IMR-90 (cell line): ENCODE data around the gene SUV39H2.

Source experiments
- CHD1 ChIP-seq: IDR thresholded peaks from 2 replicates; pipeline ENCODE4 v1.6.1; 2012; ENCODE audit warnings: low read depth, low read length, improper control_type of control experiment
- CTCF ChIP-seq: conservative IDR thresholded peaks from 2 replicates; pipeline ENCODE4 v1.5.1; 2012; ENCODE audit warnings: mild to moderate bottlenecking, low read depth, low read length, improper control_type of control experiment
- ELK1 ChIP-seq: fragments of 150-350 bp; IDR thresholded peaks from 2 replicates; pipeline ENCODE4 v1.6.1; 2016; ENCODE audit warnings: low read depth, mild to moderate bottlenecking, low read length, moderate library complexity, borderline replicate concordance
- POLR2A ChIP-seq: IDR thresholded peaks from 2 replicates; pipeline ENCODE4 v1.6.1; 2012; ENCODE audit warnings: mild to moderate bottlenecking, low read depth, low read length

GRCh38 chr10:14884082-14884481 lies 5.4 kb downstream of the SUV39H2 start:
- TF ChIP-seq CTCF, result no peak
- no peak for TF ChIP-seq CHD1
- no peak for TF ChIP-seq POLR2A
- TF ChIP-seq ELK1, result no peak
